Measurements from ENCODE around the gene MRPL16. TPM values are rescaled to one million over a fixed set of nuclear protein-coding genes. Genes with fewer than 3 reads are reported as not detected.

Gene MRPL16
- total and polyA plus RNA-seq, 2 of the 4 experiments (the other 2 are of a cell fraction) = 43.9 to 71.3 TPM

- H3K27me3 ChIP-seq (ENCODE audit: control insufficient read depth, insufficient read depth, low read length) = no peaks in the 10 kb centered on the region
- H2BK15ac ChIP-seq (ENCODE audit: low read depth, low read length) = no peak overlapping the region
- H3K56ac ChIP-seq (ENCODE audit: extremely low read depth, insufficient read depth, low read length) = no peak overlapping the region
- in situ Hi-C loops (cut with MboI; ENCODE audit: low sequenced_read_pairs) = no loop called here
- H4K91ac ChIP-seq (ENCODE audit: insufficient read depth, low read depth, low read length) = no peak overlapping the region
- DNase-seq (no peak), ATAC-seq (ENCODE audit: low read depth) (no peak)
- H3K79me1 ChIP-seq (ENCODE audit: low read depth in 1 of 2, low read length in 2 of 2) = peaks cover 27 to 31% of the 10 kb centered on the region in 2 experiments
- no peak overlapping the region for H2BK20ac ChIP-seq (ENCODE audit: low read depth, low read length)
- no peak overlapping the region for H4K5ac ChIP-seq (ENCODE audit: low read depth, low read length)
- no peak overlapping the region for H3K14ac ChIP-seq (replicated peaks; ENCODE audit: low read depth, low read length)
- H3K18ac ChIP-seq (ENCODE audit: low read depth, low read length) = no peak overlapping the region
- 0 out of 2 replicates have a peak, but pooled peaks cover 3% of the 10 kb centered on the region for H3K9me1 ChIP-seq (ENCODE audit: insufficient read depth, low read length)
- CTCF ChIA-PET = no interaction called here
- intact Hi-C loops (cut with micrococcal nuclease) = no loop called here
- no peak overlapping the region for H2AFZ ChIP-seq (replicated peaks; ENCODE audit: low read length, poor library complexity)
- H3K36me3 ChIP-seq (ENCODE audit: control insufficient read depth, insufficient read depth, low read length) = no peaks in the 10 kb centered on the region; the same call in 1 of the 2 replicates
- TF ChIP-seq SMC3 (IDR thresholded peaks at IDR 0.05; ENCODE audit: low read depth, low read length) (no peak), MAFK (IDR thresholded peaks at IDR 0.05; ENCODE audit: low read depth, low read length) (no peak), RFX5 (IDR thresholded peaks at IDR 0.05; ENCODE audit: low read depth, low read length) (no peak), BHLHE40 (IDR thresholded peaks at IDR 0.05; ENCODE audit: low read depth, low read length) (no peak), CHD1 (IDR thresholded peaks at IDR 0.05; ENCODE audit: low read depth, low read length) (no peak), ELK1 (IDR thresholded peaks at IDR 0.05; ENCODE audit: borderline replicate concordance, low read depth, low read length) (no peak), CTCF (conservative IDR thresholded peaks at IDR 0.05; ENCODE audit: low read depth, low read length) (no peak), POLR2A (IDR thresholded peaks at IDR 0.05; ENCODE audit: low read depth, low read length) (no peak), RAD21 (IDR thresholded peaks at IDR 0.05; ENCODE audit: low read length) (no peak), MXI1 (IDR thresholded peaks at IDR 0.05; ENCODE audit: borderline replicate concordance, low read depth, low read length) (no peak), FOS (IDR thresholded peaks at IDR 0.05; ENCODE audit: low read depth, low read length) (no peak), CEBPB (IDR thresholded peaks at IDR 0.05; ENCODE audit: low read depth, low read length) (no peak), RCOR1 (IDR thresholded peaks at IDR 0.05; ENCODE audit: insufficient replicate concordance, low read length) (no peak), NFE2L2 (IDR thresholded peaks at IDR 0.05; ENCODE audit: low read depth, low read length) (no peak), MAZ (IDR thresholded peaks at IDR 0.05; ENCODE audit: borderline replicate concordance, low read depth, low read length) (no peak)
- TF ChIP-seq, protein P1, sequence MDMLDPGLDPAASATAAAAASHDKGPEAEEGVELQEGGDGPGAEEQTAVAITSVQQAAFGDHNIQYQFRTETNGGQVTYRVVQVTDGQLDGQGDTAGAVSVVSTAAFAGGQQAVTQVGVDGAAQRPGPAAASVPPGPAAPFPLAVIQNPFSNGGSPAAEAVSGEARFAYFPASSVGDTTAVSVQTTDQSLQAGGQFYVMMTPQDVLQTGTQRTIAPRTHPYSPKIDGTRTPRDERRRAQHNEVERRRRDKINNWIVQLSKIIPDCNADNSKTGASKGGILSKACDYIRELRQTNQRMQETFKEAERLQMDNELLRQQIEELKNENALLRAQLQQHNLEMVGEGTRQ (IDR thresholded peaks at IDR 0.05; ENCODE audit: low read depth, low read length) = no peak
- no peaks in the 10 kb centered on the region for H3K4me1 ChIP-seq (ENCODE audit: control insufficient read depth, insufficient read depth, low read length)
- H3K9me3 ChIP-seq (ENCODE audit: control insufficient read depth, insufficient read depth, low read length) = no peaks in the 10 kb centered on the region
- H3K23ac ChIP-seq (ENCODE audit: low read depth, low read length) = no peak overlapping the region
- no TSS peak for BruUV-seq (replicated peaks)
- H4K8ac ChIP-seq (ENCODE audit: low read depth in 2 of 2, low read length in 2 of 2) = no peak overlapping the region
- no CpG with 5 or more reads among the region's 8 CpGs for WGBS, 2 experiments (ENCODE audit: extremely low coverage in 2 of 2, insufficient read length in 1 of 2)
- no peak overlapping the region for H2AK5ac ChIP-seq (ENCODE audit: low read depth, low read length)
- peaks cover 25% of the 10 kb centered on the region; the same call in 1 of the 2 replicates for H4K20me1 ChIP-seq (ENCODE audit: insufficient read depth, low read length)
- H3K4me2 ChIP-seq (ENCODE audit: low read depth, low read length) = no peak overlapping the region
- H2BK120ac ChIP-seq (ENCODE audit: low read depth, low read length) = no peak overlapping the region
- no peak overlapping the region for H3K27ac ChIP-seq (ENCODE audit: insufficient read depth, low read length)
- dilution Hi-C loops (cut with HindIII; ENCODE audit: low sequenced_read_pairs, unreplicated experiment) = no loop called here
- POLR2A ChIA-PET (ENCODE audit: unreplicated experiment) = no interaction called here
- no peak overlapping the region for H2BK5ac ChIP-seq (ENCODE audit: low read depth, low read length, poor library complexity, severe bottlenecking)
- no peak overlapping the region for H3K4ac ChIP-seq (ENCODE audit: low read depth, low read length)
- no peak overlapping the region for H3K9ac ChIP-seq (ENCODE audit: low read depth, low read length)
- no peak overlapping the region for H3K4me3 ChIP-seq (ENCODE audit: insufficient read depth, low read depth, low read length)
- no peak overlapping the region for H2AK9ac ChIP-seq (replicated peaks; ENCODE audit: low read depth, low read length, poor library complexity)
These were observed 39.7 kb downstream of the MRPL16 start for GRCh38 chr11:59770869-59771268.

Data from IMR-90 (cell line).